ENCODE results near the gene SETBP1. TPM values are rescaled to one million over a fixed set of nuclear protein-coding genes. Genes with fewer than 3 reads are reported as not detected.

Gene SETBP1
- total RNA-seq, 1 donor from 2014 or later, result 39.5 TPM

DNA sequence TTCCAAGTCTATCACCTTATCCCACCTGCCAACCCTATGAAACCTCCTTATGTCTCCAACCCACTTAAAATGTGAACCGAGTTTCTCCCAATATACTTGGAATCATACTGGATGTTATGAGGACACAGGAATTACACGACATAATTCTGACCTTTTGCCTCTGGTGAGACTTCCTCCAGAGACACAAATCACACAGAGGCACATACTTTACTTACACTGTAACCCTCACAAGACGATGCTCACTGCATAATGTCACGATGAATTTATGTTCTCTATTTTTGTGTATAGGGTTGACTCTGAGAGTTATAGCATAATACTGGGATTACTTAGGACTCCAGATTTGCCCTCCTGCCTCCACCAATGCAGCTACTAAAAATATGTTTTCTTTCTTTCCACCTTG is 28.0 kb upstream of the SETBP1 start:
- H3K4me1 ChIP-seq, result no peaks in the 10 kb centered on the region
- ATAC-seq, result no peak
- intact Hi-C loops (cut with DNase I), result no loop called here
- H3K27ac ChIP-seq, result no peak overlapping the region
- DNase-seq, result no peak
- no peaks in the 10 kb centered on the region for H3K36me3 ChIP-seq
- TF ChIP-seq, protein P1, sequence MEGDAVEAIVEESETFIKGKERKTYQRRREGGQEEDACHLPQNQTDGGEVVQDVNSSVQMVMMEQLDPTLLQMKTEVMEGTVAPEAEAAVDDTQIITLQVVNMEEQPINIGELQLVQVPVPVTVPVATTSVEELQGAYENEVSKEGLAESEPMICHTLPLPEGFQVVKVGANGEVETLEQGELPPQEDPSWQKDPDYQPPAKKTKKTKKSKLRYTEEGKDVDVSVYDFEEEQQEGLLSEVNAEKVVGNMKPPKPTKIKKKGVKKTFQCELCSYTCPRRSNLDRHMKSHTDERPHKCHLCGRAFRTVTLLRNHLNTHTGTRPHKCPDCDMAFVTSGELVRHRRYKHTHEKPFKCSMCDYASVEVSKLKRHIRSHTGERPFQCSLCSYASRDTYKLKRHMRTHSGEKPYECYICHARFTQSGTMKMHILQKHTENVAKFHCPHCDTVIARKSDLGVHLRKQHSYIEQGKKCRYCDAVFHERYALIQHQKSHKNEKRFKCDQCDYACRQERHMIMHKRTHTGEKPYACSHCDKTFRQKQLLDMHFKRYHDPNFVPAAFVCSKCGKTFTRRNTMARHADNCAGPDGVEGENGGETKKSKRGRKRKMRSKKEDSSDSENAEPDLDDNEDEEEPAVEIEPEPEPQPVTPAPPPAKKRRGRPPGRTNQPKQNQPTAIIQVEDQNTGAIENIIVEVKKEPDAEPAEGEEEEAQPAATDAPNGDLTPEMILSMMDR (IDR thresholded peaks at IDR 0.05), result no peak
- H3K27me3 ChIP-seq, result no peaks in the 10 kb centered on the region
- no peak overlapping the region for H3K4me3 ChIP-seq
- no peaks in the 10 kb centered on the region for H3K9me3 ChIP-seq

DNA sequence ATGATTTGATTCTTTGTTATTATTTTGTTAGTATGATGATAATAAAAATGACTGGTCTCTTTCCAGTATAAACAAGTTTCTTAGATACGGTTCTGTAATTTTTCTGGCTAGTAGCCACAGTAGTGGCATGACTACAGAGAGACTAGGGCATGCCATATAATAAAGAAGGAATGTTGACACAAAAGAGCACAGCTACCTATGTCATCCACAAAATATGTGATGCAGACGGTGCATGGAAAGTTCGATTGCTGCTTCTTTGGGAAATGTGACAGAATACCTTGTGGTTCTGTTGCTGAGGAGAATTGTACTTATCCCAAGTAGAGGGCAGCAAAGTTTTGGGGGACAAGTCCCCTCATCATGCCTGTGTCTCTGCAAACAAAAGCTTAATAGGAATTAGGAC is 26.1 kb upstream of the SETBP1 start:
- Histone ChIP-seq H3K4me3 (no peak overlapping the region), H3K4me1 (no peaks in the 10 kb centered on the region), H3K36me3 (no peaks in the 10 kb centered on the region), H3K27me3 (no peaks in the 10 kb centered on the region), H3K27ac (no peak overlapping the region), H3K9me3 (no peaks in the 10 kb centered on the region)
- DNase-seq (no peak), ATAC-seq (peak; percentile 45)
- intact Hi-C loops (cut with DNase I), result no loop called here
- TF ChIP-seq, protein P1 (IDR thresholded peaks at IDR 0.05), result no peak

DNA sequence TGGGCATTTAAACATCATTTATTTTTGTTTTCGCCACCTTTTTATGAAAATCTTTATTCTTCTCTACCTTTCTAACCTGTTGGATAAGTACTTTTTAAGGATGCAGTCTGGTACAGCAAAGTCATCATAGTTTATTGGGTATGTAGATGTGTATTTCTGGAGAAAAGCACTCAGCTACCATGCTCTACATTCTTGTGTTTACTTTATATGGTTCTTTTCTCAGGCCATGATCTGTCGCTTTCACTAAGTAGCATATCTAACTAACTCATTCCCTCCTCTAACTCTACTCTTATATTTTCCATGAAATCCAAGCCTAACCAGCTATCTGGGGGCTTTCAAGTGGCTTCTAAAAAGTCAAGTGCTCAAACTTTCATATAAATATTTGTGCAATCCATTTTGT is 25.3 kb upstream of the SETBP1 start:
- Histone ChIP-seq H3K27me3 (no peaks in the 10 kb centered on the region), H3K4me3 (no peak overlapping the region), H3K36me3 (no peaks in the 10 kb centered on the region), H3K27ac (no peak overlapping the region), H3K4me1 (no peaks in the 10 kb centered on the region), H3K9me3 (no peaks in the 10 kb centered on the region)
- TF ChIP-seq, protein P1 (IDR thresholded peaks at IDR 0.05), result no peak
- intact Hi-C loops (cut with DNase I), result no loop called here
- DNase-seq, result no peak
- no peak for ATAC-seq

DNA sequence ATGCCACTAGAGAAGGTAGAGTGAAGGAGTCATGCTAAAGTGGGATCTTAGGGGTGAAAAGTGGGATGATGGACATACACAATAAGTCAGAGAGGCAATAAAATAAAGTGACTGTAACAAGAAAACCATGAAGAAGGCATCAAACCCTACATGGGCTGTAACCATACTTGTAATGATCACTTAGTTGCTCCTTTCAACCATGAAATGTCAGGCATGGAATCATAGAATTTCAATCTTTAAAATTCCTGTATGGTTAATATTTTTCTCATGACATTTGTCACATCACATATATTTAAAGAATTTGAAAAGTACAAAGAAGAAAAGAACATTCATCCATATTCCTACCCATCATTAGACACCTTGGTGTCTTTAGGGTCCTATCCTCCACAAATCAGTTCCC is 20.9 kb upstream of the SETBP1 start:
- no peaks in the 10 kb centered on the region for H3K4me1 ChIP-seq
- no peak for DNase-seq
- no peaks in the 10 kb centered on the region for H3K27me3 ChIP-seq
- TF ChIP-seq, protein P1 (IDR thresholded peaks at IDR 0.05), result no peak
- intact Hi-C loops (cut with DNase I), result no loop called here
- H3K4me3 ChIP-seq, result no peak overlapping the region
- no peaks in the 10 kb centered on the region for H3K36me3 ChIP-seq
- H3K27ac ChIP-seq, result no peak overlapping the region
- no peak for ATAC-seq
- H3K9me3 ChIP-seq, result no peaks in the 10 kb centered on the region

DNA sequence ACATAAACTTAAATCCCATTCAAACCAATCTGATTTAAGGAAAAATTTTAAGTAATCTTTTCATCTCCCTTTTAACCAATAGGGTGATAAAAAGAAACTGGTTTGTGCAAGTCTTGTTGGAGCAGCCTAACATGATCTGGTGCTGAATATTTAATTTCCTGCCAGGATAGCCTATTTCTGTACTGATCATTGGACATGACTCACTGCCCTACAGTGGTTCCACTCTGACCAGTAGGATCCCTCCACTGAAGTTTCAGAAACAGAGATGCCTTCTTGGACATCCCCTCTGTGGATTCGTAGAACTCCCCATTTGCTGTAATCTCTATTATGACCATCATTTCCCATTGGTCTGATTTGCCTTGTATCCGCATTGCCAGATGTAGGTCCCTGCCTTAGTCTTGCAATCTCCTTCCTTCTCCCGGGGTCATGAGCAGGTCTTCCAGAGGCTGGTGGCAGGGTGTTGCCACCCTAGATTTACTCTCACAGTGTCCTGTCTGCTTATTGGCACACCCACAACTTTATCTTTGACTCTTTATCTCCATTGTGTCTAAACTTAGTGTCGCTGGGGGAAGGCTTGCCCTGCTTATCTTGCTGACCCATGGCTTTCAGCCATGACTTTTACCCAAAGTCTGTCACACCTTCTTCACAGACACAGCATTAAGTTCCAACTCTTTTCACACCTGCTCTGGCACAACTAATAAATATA is 12.3 kb upstream of the SETBP1 start:
- H3K36me3 ChIP-seq, result no peaks in the 10 kb centered on the region
- intact Hi-C loops (cut with DNase I), result no loop called here
- TF ChIP-seq, protein P1 (IDR thresholded peaks at IDR 0.05), result no peak
- DNase-seq (no peak), ATAC-seq (peak; percentile 36)
- H3K4me3 ChIP-seq, result no peak overlapping the region
- no peaks in the 10 kb centered on the region for H3K4me1 ChIP-seq
- no peak overlapping the region for H3K27ac ChIP-seq
- no peaks in the 10 kb centered on the region for H3K27me3 ChIP-seq
- H3K9me3 ChIP-seq, result no peaks in the 10 kb centered on the region

DNA sequence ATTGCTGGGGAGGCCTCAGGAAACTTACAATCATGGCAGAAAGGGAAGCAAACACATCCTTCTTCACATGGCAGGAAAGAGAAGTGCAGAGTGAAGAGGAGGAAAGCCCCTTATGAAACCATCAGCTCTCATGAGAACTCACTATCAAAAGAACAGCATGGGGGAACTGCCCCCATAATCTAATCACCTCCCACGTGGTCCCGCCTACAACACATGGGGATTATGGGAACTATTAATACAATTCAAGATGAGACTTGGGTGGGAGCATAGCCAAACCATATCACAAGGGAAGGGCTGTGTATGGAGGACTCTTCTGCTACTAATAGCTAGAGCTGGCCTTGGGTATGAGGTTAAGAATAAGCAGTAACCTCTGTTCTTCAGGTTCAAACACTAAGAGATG is 8.8 kb upstream of the SETBP1 start:
- TF ChIP-seq, protein P1 (IDR thresholded peaks at IDR 0.05), result no peak
- intact Hi-C loops (cut with DNase I), result loop anchor here (10.0 kb wide), 1 partner anchor 543 kb away; no protein-coding TSS in a partner anchor
- ATAC-seq, result no peak

More for the DNA sequence above, 8.8 kb upstream of the SETBP1 start:
- Histone ChIP-seq H3K27me3 (no peaks in the 10 kb centered on the region), H3K36me3 (no peaks in the 10 kb centered on the region), H3K27ac (no peak overlapping the region), H3K4me3 (no peak overlapping the region), H3K4me1 (no peaks in the 10 kb centered on the region), H3K9me3 (no peaks in the 10 kb centered on the region)
- no peak for DNase-seq
